ENCODE measurements around the gene SF3B1.

The SF3B1 gene

DNA sequence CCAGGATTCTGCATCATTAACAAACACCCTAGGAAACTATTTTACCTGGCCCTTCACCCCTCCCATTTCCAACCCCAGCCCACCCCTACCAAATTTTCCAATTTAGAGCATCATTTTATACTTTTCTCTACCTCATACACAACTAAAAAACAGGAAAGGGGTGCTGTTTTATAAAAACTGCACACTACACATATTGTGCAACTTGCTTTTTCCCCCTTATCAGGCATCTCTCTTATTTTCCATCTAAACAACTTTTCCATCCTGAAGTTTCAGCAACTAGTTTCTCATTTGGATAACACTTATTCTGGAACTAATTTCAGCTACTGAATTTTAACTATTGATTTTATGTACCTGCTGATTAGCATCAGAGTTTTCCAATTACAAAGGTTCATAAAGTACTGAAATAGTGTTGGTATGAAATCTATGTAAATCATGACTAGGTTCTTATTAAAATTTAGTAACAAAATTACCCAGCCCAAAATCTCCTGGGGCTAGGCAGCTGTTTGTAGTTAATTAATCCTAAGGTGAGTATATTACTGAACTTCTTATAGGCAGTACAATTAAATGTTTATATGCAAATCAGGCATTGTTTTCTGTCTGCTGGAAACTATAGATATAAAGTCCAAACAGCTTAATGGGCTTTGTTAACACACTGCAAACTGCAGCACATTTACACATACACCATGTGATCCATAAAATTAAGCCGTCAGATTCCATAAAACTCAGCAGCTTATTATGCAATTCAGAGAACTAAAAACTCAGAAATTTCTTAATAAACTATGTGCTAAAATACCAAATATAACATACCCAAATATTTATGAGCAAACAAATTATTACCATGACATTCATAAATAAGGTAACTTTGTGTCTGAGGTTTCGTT is 7.9 kb downstream of the SF3B1 start:
- CTCF ChIA-PET, result interaction anchor here (0.6 to 1.3 kb wide), 2 partner anchors 26 to 233 kb away, joined by 3 to 4 read pairs; no protein-coding TSS in a partner anchor
- no peak overlapping the region for H3K27ac ChIP-seq (ENCODE audit: extremely low read depth, low read depth, low read length)
- H3K4me1 ChIP-seq (ENCODE audit: control insufficient read depth, insufficient read depth, low read length), result peaks cover 18% of the 10 kb centered on the region
- H3K36me3 ChIP-seq (ENCODE audit: control insufficient read depth in 2 of 2, insufficient read depth in 1 of 2, low read length in 2 of 2), result peaks cover 19 to 33% of the 10 kb centered on the region in 2 experiments; a peak in 2 of 3 replicates
- TF ChIP-seq PRDM6 (tag by site-specific recombination; IDR thresholded peaks at IDR 0.05) (peak; percentile 56; the same call in 1 of the 2 replicates), HIC1 (tag by site-specific recombination; IDR thresholded peaks at IDR 0.05) (no peak), ZNF112 (tag by site-specific recombination; IDR thresholded peaks at IDR 0.05) (no peak), ZSCAN16 (tag by site-specific recombination; IDR thresholded peaks at IDR 0.05) (0 out of 2 replicates have a peak, but pooled peaks have one; percentile 29)
- no peaks in the 10 kb centered on the region for H3K9me3 ChIP-seq (ENCODE audit: control insufficient read depth, insufficient read depth, low read depth, low read length)
- POLR2A ChIA-PET, result no interaction called here
- H3K4me3 ChIP-seq (ENCODE audit: low read depth, low read length), result no peak overlapping the region

DNA sequence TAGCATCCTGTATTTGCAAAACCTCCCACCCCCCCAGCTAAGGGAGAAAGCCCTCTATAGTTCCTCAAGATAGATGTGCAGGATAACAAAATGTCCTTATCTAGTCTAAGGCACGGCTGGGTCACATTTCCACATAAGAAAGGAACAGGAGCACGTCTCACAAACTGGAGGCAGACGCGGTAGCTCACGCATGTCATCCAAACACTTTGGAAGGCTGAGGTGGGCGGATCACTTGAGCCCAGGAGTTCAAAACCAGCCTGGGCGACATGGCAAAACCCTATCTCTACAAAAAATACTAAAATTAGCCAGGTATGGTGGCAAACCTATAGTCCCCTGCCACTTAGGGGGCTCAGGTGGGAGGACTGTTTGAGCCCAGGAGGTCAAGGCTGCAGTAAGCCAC is 9.3 kb downstream of the SF3B1 start:
- CTCF ChIA-PET, result interaction anchor here (0.6 kb wide), 1 partner anchor 1838 kb away, joined by 3 read pairs; no protein-coding TSS in a partner anchor

More for the DNA sequence above, 9.3 kb downstream of the SF3B1 start:
- POLR2A ChIA-PET, result interaction anchor here (1.3 to 2.4 kb wide), 2 partner anchors 10 to 74 kb away, joined by 6 to 8 read pairs; partner anchors contain the start of genes HSPD1, HSPE1 and SF3B1
- Histone ChIP-seq H3K9me3 (ENCODE audit: control insufficient read depth, insufficient read depth, low read depth, low read length) (no peaks in the 10 kb centered on the region), H3K36me3 (ENCODE audit: control insufficient read depth in 2 of 2, insufficient read depth in 1 of 2, low read length in 2 of 2) (peaks cover 32 to 47% of the 10 kb centered on the region in 2 experiments), H3K4me3 (ENCODE audit: low read depth, low read length) (no peak overlapping the region), H3K4me1 (ENCODE audit: control insufficient read depth, insufficient read depth, low read length) (peaks cover 7% of the 10 kb centered on the region), H3K27ac (ENCODE audit: extremely low read depth, low read depth, low read length) (no peak overlapping the region)
- TF ChIP-seq ZNF23 (tag by site-specific recombination; IDR thresholded peaks at IDR 0.05; ENCODE audit: borderline replicate concordance) (no peak), ZBTB48 (tag by site-specific recombination; IDR thresholded peaks at IDR 0.05) (no peak), ZNF341 (tag by site-specific recombination; IDR thresholded peaks at IDR 0.05; ENCODE audit: low read depth) (no peak)
- TF ChIP-seq, protein P1, sequence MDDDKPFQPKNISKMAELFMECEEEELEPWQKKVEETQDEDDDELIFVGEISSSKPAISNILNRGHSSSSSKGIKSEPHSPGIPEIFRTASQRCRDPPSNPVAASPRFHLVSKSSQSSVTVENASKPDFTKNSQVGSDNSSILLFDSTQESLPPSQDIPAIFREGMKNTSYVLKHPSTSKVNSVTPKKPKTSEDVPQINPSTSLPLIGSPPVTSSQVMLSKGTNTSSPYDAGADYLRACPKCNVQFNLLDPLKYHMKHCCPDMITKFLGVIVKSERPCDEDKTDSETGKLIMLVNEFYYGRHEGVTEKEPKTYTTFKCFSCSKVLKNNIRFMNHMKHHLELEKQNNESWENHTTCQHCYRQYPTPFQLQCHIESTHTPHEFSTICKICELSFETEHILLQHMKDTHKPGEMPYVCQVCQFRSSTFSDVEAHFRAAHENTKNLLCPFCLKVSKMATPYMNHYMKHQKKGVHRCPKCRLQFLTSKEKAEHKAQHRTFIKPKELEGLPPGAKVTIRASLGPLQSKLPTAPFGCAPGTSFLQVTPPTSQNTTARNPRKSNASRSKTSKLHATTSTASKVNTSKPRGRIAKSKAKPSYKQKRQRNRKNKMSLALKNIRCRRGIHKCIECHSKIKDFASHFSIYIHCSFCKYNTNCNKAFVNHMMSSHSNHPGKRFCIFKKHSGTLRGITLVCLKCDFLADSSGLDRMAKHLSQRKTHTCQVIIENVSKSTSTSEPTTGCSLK (tag by site-specific recombination; IDR thresholded peaks at IDR 0.05), result no peak
- TF ChIP-seq, protein P2, sequence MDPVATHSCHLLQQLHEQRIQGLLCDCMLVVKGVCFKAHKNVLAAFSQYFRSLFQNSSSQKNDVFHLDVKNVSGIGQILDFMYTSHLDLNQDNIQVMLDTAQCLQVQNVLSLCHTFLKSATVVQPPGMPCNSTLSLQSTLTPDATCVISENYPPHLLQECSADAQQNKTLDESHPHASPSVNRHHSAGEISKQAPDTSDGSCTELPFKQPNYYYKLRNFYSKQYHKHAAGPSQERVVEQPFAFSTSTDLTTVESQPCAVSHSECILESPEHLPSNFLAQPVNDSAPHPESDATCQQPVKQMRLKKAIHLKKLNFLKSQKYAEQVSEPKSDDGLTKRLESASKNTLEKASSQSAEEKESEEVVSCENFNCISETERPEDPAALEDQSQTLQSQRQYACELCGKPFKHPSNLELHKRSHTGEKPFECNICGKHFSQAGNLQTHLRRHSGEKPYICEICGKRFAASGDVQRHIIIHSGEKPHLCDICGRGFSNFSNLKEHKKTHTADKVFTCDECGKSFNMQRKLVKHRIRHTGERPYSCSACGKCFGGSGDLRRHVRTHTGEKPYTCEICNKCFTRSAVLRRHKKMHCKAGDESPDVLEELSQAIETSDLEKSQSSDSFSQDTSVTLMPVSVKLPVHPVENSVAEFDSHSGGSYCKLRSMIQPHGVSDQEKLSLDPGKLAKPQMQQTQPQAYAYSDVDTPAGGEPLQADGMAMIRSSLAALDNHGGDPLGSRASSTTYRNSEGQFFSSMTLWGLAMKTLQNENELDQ (tag by site-specific recombination; IDR thresholded peaks at IDR 0.05; ENCODE audit: low read depth), result no peak
- TF ChIP-seq, protein P3, sequence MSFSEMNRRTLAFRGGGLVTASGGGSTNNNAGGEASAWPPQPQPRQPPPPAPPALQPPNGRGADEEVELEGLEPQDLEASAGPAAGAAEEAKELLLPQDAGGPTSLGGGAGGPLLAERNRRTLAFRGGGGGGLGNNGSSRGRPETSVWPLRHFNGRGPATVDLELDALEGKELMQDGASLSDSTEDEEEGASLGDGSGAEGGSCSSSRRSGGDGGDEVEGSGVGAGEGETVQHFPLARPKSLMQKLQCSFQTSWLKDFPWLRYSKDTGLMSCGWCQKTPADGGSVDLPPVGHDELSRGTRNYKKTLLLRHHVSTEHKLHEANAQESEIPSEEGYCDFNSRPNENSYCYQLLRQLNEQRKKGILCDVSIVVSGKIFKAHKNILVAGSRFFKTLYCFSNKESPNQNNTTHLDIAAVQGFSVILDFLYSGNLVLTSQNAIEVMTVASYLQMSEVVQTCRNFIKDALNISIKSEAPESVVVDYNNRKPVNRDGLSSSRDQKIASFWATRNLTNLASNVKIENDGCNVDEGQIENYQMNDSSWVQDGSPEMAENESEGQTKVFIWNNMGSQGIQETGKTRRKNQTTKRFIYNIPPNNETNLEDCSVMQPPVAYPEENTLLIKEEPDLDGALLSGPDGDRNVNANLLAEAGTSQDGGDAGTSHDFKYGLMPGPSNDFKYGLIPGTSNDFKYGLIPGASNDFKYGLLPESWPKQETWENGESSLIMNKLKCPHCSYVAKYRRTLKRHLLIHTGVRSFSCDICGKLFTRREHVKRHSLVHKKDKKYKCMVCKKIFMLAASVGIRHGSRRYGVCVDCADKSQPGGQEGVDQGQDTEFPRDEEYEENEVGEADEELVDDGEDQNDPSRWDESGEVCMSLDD (tag by site-specific recombination; IDR thresholded peaks at IDR 0.05), result no peak
